NCI-H1105 treated with DMSO at 0.1 percent for 48 hours (cell line): Measurements from ENCODE around the gene CITED2.
A peak's percentile ranks its signal among the peaks of the same experiment; 100 is the strongest.

Experiments used
- DNase-seq: peaks from one replicate; lab custom pipeline; 2025; lab: John Stamatoyannopoulos, UW

The CITED2 gene

DNA sequence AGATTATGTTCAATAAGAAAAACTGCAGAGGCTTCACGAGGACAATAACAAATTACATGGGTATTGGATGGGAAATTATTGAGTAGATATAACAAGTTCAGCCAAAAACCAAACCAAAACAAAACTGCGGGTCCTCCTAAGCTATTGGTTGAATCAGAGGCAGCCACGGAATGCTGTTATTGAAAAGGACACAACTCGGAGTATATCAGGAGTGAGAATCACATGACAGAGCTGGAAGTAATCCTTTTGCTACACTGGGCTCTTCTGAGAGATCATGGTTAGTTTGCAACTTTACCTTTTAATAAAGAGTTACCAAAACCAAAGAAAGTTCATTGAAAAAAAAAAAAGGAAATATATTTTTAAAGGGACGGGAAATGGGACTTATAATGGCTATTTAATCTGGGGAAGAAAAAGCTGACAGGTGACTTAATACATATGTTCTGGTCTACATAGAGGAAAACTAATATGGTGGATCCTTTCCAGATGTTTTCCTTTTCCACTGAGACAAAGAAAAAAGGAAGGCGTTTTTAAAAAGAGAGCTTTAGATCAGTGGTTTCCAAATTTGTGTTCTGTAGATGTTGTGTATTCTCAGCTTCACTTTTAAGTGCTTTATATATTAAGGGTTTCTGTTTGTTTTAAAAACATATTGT, 6.9 kb upstream of the CITED2 start:
- DNase-seq: no peak

DNA sequence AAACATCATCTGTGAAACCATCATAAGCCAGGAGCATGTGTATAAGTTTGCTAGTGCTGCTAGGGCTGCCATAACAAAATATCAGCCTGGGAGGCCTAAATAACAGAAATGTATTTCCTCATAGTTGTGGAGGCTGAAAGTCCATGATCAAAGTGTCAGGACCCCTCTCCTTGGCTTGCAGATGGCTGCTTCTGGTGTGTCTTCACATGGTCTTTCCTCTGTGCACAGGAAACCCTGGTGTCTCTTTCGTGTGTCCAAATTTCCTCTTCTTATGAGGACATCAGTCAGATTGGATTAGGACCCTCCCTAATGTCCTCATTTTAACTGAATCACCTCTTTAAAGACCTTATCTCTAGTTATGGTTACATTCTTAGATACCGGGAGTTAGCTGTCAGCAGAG, 6.2 kb upstream of the CITED2 start:
- DNase-seq: no peak

DNA sequence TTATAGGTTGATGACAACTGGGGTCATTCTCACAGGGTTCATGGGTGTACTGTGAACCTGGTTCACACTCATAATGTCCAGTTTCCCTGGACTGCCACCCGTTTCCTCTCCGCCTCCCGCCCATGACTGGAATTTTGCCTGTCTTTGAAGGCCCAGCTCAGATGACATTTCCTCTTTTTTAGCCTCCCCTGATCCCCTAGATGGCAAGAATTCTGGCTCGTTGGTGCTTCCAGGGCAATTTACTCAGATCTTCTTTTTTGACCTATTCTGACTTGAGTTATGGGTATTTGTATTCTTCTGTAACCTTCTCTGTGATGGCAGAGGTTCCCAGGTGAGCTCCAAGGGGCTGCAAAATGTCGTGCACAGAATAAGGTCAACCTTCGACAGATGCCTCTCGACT, 5.7 kb upstream of the CITED2 start:
- no peak for DNase-seq

DNA sequence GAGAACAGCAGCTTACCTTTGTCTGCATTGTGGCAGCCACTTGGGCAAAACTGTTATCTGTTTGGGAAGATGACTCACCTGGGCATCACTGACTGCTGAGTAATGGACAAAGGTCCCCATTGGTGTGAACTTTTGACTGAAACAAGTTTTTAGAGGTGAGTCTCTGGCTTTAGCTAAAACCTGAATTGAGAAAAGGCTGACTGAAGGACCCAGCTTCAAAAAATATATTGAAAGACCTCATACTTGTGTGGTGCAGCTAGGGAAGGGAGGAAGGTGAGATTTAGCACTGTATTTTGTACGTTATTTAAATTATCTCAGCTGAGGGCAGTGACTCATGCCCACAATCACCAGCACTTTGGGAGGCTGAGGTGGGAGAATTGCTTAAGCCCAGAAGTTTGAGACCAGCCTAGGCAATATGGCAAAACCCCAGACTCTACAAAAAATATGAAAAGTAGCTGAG, 4.5 kb upstream of the CITED2 start:
- DNase-seq: no peak

DNA sequence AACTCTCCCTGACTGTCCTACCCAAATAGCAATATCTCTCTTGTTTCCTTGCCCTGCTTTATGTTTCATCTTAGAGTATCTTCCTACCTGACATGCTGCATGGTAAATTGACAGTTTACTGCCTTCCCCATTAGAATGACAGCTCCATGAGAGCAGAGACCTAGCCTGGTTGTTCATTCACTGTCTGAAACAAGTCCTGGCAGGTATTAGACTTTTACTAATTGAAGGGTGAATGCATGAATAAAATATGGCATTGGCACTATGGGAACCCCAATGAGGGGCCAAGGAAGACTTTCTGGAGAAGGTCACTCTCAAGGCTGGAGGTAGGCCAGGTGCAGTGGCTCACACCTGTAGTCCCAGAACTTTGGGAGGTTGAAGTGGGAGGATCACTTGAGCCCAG, 3.8 kb upstream of the CITED2 start:
- DNase-seq: no peak

DNA sequence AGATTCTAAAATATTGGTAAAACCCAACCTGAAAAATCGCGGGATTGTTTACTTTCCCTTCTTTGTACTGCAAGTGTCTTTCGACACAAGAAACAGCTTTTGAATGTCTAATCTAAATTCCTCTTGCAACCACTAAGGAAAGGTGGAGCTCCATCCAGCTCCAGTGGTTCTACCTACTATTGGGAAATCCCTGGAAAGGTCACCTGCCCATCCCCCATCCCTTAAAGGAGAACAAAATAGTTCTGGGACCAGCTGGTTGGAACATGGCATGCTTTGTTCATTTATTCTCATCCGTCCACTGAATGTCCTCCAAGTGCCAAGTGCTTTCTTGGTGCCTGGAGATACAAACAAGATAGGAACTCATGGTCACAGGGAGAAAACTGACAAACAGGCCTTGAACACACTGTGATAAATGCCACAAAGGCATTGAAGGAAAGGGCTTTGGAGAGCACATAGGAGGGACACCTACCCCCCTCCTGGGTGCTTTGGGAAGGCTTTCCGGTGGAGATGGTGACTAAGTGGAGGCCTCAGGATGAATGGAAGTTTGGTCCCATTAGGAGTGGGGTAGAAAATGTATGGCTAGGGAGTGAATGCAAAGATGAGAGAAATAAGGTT, 2.3 kb upstream of the CITED2 start:
- no peak for DNase-seq

DNA sequence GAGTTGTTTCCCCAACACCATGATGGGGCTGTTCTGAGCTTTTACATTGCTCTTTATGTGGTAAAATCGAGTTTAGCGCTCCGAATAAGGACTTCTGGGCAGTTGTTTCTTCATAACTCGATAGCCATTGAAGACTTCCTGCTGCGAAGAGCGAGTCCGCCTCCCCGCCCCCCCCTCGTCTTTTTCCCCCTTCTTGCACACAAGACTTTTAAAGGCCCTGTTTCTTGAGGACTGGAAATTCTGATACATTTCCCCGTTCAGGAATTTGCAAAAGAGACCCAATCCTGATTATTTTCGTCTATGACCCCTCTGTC, 1.5 kb upstream of the CITED2 start:
- no peak for DNase-seq

DNA sequence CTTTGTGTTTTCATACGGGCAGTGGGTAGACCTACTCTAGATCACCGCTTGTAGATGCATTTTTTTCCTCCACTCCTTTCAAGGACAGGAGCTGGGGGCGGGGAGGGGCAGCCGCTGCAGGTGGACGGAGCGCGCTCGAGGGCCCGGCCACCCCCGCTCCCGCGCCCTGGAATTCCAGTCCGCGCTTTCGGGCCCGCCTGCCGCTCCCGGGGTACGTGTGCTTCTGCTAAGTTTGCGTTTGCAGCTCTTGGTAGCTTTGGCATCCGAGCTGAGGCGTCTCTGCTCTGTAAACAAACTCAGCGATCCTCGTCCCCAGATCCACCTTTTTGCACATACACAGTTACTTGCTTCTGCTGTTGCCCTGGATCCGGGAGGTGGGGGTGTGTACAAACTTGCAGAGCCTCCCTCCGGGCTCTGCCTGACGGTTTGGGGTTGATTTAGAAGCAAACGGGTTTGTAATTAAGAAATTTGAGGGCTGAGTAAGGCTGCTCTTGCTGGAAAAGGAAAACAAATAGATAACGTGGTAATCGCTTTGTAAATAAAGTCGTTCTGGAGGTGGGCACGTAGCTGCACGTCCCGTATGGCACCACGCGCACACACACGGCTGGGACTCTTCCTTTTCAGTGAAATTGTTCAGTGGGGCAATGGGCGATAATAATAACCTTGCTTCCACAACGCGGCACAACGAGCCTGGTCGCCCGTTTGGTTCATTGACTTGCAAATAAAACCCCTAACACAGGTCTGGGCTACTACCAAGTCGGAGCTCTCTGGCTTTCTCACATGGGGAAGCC, 973 bp upstream of the CITED2 start:
- peak; percentile 97 for DNase-seq

DNA sequence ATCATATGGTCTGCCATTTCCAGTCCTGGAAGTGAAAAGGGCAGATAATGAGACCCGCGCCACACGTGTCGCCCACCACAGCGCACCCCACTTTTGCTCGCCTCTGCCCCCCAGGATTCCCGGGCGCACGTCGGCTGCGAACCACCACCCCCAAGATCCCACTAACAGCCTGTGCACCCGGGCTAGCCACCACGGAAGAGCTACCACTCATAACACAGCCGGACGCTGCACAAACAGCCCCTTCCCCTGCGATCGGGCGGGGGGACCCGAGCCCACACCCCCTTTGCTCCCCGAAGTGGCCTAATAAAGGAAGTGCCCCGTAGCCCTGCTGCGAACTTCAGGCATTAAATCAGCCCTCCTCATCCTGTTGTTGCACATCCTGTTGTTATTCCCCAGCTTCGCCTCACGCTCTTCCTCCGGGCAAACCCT, 506 bp downstream of the CITED2 start:
- no peak for DNase-seq

DNA sequence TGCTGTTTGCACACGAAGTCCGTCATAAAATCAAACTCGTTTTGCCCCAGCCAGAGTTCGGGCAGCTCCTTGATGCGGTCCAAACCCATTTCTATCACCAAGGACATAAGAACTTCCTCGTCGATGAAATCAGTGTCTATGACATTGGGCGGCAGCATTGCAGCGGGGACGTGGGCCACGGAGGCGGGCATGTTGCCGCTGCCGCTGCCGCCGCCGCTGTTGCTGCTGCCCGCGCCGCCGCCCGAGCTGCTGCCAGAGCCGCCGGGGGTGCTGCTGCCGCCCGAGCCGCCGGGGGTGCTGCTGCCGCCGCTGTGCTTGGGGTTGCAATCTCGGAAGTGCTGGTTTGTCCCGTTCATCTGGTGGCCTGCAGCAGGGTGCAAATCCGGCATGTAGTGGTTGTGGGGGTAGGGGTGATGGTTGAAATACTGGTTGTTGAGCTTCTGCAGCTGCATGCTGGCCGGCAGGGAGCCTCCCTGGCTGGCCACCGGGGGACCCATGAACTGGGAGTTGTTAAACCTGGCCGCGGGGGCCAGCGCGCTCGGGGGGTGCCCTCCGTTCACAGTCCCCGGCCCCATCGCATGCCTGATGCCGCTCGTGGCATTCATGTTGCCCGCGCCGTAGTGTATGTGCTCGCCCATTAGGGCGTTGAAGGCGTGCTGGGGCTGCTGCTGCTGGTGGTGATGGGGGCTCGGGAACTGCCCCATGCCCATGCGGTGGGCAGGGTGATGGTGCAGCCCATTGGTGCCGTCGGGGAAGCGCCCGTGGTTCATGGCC, 1.1 kb downstream of the CITED2 start:
- DNase-seq: peak; percentile 76

DNA sequence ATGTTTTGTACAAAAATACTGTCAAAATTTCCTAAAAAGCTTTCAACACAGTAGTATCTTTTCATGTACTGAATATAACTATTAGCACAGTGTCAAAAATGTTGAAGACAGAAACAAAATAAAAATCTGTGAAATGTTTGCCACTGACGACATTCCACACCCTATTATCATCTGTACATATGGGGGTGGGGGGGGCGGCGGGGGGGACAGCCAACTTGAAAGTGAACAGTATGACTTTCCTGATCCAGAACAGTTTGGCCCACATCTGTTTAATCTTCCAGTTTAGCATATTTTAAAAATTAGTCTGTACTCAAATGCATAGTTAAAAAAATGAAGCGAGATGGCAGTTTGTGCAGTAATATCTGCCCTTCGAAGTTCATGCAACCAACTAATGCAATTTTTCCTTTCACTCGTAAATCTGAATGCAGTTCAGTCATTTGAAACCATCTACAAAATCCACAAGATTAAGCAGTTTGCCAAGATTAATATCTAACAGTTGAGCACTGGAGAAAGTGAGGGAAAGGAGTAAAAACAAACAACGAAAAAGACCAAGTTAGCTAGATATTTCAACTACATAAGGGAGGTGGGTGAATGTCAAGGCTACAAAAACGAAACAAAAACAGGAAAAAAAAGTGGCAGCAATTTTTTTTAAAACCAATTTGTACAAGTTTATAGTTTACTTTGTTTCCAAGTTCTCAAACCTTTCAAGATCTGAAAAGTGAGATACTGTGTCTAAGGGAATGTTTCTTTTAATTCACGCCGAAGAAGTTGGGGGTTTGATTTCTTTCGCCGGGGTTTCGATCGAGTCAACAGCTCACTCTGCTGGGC, 1.9 kb downstream of the CITED2 start:
- no peak for DNase-seq

DNA sequence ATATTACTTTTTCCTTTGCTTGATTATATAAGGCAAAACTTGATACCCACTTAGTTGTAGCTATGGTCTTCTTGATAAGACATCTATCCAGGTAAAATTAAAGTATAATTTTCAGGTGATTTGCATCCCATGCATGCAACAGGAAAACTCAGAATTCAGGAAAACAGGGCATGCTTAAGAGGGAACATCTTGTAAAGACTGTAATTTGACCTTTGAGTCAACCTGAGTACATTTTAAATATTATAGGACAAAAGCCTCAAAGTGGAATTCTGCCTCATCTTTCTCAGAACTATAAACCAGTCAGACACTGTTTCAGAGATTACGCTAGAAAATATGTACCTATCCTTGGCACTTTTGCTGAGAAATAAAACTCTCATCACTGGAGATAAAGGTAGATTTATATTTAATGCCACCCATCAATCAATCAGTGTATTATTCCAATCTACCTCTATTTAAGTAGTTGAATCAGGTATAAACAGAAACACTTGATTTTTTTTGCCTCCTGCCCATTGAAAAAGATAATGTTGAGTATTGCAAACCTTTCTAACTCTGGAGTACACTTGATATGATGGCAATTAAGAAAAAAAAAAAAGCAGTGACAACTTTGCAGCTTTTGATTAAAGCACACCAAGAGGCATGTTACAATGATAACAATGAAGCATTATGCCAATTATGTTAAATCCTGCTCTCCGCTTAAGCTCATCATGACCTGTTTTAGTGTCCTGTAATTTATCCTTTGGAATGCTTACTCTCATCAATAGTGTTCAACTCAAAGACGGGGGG, 2.8 kb downstream of the CITED2 start:
- DNase-seq: peak; percentile 53

DNA sequence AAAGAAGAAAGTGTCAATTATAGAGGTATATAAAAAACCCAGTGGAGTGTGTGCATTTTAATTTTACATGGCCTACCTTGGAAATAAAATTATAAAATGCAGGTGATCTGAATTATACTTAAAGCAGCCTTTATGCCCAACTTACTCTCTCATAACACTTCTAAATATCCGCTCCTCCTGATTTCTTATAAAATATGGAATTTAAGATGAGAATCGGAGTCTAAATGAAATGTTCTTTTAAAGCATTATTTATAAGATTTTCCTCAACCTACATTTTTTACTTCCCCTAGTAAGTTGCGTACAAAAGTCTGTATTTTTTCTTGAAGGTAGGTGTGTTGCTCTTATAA, 3.5 kb downstream of the CITED2 start:
- no peak for DNase-seq

DNA sequence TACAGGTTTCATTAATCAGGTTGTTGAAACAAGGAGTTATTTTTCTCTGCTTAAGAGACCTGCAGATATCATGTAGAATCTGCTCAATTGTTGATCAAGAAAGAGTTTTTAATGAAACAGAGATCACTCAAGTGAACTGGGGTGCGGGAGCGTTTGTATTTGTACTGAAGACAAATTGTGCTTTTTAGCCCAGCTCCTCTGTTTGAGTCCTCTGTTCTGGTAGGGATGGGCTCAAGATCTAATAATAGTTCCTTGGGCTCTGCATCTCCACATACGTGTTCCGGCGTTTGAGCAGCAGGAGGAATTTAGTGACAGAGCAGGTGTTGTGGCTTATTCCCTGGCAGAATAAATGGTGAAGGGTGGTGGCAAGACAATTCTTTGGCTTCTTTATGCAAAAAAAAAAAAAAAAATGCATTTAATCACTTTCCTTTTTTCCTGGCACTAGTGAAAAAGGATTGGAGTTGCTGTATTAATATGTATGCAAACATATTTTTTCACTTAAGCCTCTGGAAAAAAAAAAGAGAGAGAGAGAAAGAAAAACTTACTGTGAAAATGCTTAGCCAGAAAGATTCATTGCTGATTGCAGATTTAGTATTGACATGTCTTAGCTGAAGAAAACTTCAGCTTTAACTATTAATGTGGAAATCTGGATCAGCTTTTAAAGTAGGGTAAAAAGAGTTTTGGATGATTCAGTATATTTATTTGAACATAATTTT, 4.0 kb downstream of the CITED2 start:
- DNase-seq: peak; percentile 17

DNA sequence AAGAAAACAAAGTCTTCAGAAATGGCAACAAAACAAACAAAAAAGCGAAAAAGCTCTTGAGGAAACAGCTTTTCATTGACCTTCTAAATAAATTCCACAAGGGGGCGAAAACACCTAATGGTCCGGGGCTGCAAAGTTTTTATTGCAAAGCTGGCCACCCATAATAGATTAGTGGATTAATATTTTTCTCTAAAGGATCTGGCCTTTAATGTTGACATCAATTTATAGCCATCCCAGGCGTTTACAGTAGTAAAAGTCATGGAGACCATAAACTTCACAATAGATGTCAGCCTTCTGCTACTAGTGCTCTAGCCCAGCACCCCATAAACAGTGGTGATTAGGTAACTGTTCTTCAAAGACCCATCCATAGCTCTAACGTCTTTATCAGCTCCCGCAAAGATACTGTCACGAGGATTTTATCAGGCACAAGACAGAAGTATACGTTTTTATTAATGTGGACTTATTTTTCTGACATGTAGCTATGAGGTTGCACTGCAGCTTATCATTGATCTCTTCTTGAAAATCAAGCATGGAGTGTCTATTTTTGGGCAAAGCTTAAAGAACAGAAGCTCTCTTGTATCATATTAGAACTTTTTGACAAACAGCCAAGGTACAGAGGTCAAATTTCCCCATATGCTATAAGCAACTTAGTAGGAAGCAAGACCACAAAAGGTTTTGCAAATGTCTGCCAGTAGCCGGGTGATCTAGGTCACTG, 4.7 kb downstream of the CITED2 start:
- peak; percentile 69 for DNase-seq

DNA sequence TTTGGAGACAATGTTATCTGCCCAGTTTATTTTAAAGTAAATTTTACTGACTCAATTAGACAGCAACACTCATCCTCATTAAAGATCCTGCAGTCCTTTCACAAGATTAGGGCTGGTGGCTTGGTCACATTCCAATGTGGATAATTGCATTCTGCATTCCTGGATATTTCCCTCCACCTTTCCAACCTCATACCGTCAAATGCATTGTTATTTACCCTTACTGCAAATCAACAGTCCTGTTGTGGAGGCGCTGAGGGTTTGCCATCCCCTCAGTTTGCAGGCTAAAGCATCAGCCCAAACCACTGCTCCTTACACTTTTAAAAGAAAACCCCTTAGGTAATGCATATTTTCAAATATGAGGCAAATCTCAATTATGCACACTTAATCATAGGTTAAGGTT, 5.4 kb downstream of the CITED2 start:
- peak; percentile 33 for DNase-seq

DNA sequence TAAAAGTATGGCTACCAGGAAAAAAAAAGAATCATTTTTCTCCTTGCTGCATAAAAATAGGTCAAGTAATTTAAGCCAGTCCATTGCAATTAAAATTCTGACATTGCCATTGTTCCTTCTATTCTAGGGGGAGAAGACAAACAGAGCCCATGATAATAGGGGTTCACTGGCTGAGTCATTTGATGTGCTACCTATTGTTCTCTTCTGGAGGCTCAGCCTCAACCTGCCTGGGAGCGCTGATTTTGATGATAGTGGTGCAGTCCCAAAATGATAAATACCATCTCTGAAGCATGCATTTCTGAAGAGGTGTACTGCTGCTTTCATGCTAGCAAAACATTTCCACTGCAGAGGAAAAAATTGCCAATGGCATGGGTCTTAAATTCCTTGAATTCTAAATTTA, 5.8 kb downstream of the CITED2 start:
- no peak for DNase-seq

DNA sequence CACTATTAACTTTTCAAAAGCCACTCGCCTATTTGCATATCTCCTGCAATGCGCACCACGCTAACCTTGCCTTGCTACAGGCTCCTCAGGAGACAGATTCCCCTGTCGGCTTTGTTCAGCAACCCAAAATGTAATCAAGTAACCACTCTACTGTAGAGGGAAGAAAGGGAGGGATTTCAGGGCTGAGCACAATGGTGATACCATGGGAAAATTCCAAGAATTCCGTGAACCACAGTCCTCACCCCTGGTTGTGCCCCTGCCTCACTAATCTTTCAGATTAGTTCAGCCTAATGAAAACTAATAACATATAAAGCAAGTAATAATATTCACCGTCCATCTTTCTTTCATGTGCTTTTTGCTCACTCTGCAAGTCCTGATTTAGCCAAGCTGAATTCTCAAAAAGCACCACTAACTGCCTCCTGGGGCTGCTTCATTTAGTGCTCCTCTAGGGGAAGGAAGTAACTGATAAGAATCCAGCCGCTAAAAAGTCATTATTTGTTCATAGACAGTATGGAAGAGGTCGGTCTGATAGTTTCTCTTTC, 6.6 kb downstream of the CITED2 start:
- no peak for DNase-seq

DNA sequence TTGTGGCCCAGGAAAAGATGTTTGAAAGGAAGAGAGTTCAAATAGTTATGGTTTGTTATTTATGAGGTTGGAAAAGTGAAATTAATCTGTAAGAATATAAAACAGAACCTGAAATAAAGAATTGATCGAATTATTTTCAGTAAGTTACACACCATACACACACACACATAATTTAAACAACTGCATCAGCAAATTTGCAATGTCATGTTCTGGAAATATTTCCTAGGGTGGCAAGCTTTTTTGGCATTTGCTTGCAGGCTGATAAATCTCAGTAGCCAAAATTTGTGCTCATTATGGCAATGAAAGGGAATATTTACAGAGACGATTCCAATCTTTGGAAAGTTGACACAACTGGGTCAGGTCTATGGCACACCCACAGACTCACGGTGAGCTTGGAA, 9.5 kb downstream of the CITED2 start:
- DNase-seq: no peak
